Small intestine (tissue), 7 donors: ENCODE results near the gene MBOAT1. TPM values are rescaled to one million over a fixed set of nuclear protein-coding genes. Genes with fewer than 3 reads are reported as not detected.

Experiments used
- DNase-seq, 2 donors: peaks; one replicate each; pipeline versions ENCODE4 v3.0.0 to v3.0.0-alpha.2; 2013
- FAIRE-seq: peaks from 2 replicates; lab custom pipeline; 2012; peaks lifted over from hg19 to GRCh38; lab: Jason Lieb, UNC
- H3K27ac ChIP-seq, 3 donors: one replicate each; pipeline ENCODE4 v1.5.1; 2013; ENCODE audit warnings: low read length in 2 of 3, mild to moderate bottlenecking in 2 of 3, control low read depth in 1 of 3, inconsistent platforms in 1 of 3, low read depth in 1 of 3, moderate library complexity in 1 of 3
- H3K27me3 ChIP-seq, 3 donors: one replicate each; pipeline ENCODE4 v1.6.1; 2013; ENCODE audit warnings: low read length in 3 of 3, inconsistent platforms in 1 of 3; ENCODE audit not compliant: control insufficient read depth in 3 of 3, insufficient read depth in 3 of 3
- H3K36me3 ChIP-seq, 3 donors: one replicate each; pipeline ENCODE4 v1.6.1; 2013; ENCODE audit warnings: low read length in 3 of 3, inconsistent platforms in 1 of 3, low read depth in 1 of 3, mild to moderate bottlenecking in 1 of 3, moderate library complexity in 1 of 3; ENCODE audit not compliant: control insufficient read depth in 3 of 3, insufficient read depth in 2 of 3
- H3K4me1 ChIP-seq, 3 donors: one replicate each; pipeline ENCODE4 v1.6.1; 2013; ENCODE audit warnings: low read length in 2 of 3, inconsistent platforms in 1 of 3, low read depth in 1 of 3, mild to moderate bottlenecking in 1 of 3, moderate library complexity in 1 of 3; ENCODE audit not compliant: control insufficient read depth in 3 of 3, insufficient read depth in 2 of 3
- H3K4me3 ChIP-seq, 3 donors: one replicate each; pipeline ENCODE4 v1.5.1; 2013; ENCODE audit warnings: low read length in 3 of 3, control low read depth in 1 of 3, inconsistent platforms in 1 of 3, low read depth in 1 of 3, mild to moderate bottlenecking in 1 of 3, moderate library complexity in 1 of 3
- H3K9me3 ChIP-seq, 2 donors: one replicate each; pipeline ENCODE4 v1.6.1; 2013; ENCODE audit warnings: low read depth in 1 of 2, low read length in 1 of 2; ENCODE audit not compliant: control insufficient read depth in 2 of 2, insufficient read depth in 1 of 2
- WGBS, 3 donors: extraction: QIAGEN DNeasy Blood & Tissue Kit; methylation state at CpG; one replicate each; pipeline ENCODE4 v1.1.7; 2013; 5-methylcytosine and 5-hydroxymethylcytosine counted together
- polyA plus RNA-seq, 4 donors: library from polyadenylated mRNA; stranded (reverse) in 3 of 4; unstranded in 1 of 4; fragments of 200-250 nt in 3 of 4; fragments of 120-200 nt in 1 of 4; gene quantifications; one replicate each; pipeline versions ENCODE4 v1.2.1 to v1.2.3, GENCODE V29; 2013
- donor health status: healthy with polysubstance abuse.
- donor health status: control.
- donor health status: control.
- donor health status: Bipolar disorder and iron deficiency.
- donor health status: healthy.

The MBOAT1 gene
- polyA plus RNA-seq, 4 donors, result 1.1 to 31.1 (median 6.9) TPM

GRCh38 chr6:20128018-20128417 is 84.3 kb downstream of the MBOAT1 start:
- Histone ChIP-seq H3K27ac (no peak overlapping the region), H3K27me3 (no peaks in the 10 kb centered on the region), H3K36me3 (peaks cover 3 to 10% (median 5%) of the 10 kb centered on the region in 3 donors), H3K4me3 (no peak overlapping the region), H3K4me1 (peaks cover 0 to 8% (median 3%) of the 10 kb centered on the region in 3 donors), H3K9me3 (no peaks in the 10 kb centered on the region)
- no peak for DNase-seq
- 73 to 92% (median 91%) methylated on average over 3 of the region's 3 CpGs for WGBS, 3 donors
- FAIRE-seq, result no peak

DNA sequence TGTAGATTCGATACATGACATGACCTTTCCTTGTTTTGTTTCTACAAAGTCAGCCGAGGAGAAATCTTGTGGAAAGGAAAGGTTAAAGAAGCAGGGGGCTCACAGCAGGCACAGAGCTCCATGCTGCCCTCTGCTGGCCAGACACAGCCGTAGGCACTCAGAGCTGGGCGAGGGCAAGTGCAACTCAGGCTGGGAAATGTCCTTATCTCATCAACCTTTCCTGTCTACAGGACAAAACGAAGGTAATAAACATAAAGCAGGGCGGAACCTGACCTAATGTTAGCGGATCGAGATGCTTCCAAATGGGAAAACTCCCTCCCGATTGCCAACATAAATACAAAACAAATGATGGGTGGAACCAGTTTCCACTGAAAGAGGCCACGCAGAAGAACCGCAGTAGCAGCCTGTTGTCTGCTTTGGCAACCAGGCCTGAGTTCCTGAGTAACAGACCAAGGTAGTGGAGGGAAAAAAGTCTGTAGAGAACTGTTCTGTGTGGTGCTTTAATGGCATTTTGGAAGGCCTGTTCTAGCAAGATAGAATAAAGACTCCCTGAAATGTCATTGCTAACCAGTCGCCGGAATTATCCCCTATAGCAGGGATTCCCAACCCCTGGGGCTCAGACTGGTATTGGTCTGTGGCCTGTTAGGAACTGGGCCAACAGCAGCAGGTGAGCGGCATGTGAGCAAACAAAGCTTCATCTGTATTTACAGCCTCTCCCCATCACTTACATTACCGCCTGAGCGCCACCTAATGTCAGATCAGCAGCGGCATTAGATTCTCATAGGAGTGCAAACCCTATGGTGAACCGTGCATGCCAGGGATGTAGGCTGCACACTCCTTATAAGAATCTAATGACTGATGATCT is 85.2 kb downstream of the MBOAT1 start:
- DNase-seq, result peak; percentile 86 to 88
- H3K27me3 ChIP-seq, result no peaks in the 10 kb centered on the region
- peak overlapping the region; percentile 13 to 49 (median 26) for H3K27ac ChIP-seq
- FAIRE-seq, result no peak
- peaks cover 0 to 8% (median 3%) of the 10 kb centered on the region in 3 donors for H3K4me1 ChIP-seq
- H3K36me3 ChIP-seq, result peaks cover 3 to 13% (median 5%) of the 10 kb centered on the region in 3 donors
- H3K4me3 ChIP-seq, result no peak overlapping the region
- 8 to 40% (median 22%) methylated on average over 18 of the region's 18 CpGs for WGBS, 3 donors
- H3K9me3 ChIP-seq, result no peaks in the 10 kb centered on the region

GRCh38 chr6:20126102-20126752 is 86.0 kb downstream of the MBOAT1 start:
- Histone ChIP-seq H3K4me1 (peaks cover 0 to 8% (median 3%) of the 10 kb centered on the region in 3 donors), H3K36me3 (peaks cover 5 to 8% (median 6%) of the 10 kb centered on the region in 3 donors), H3K4me3 (no peak overlapping the region), H3K27ac (no peak overlapping the region), H3K27me3 (no peaks in the 10 kb centered on the region), H3K9me3 (no peaks in the 10 kb centered on the region)
- FAIRE-seq (no peak), DNase-seq (no peak)
- 63 to 76% (median 76%) methylated on average over 3 of the region's 3 CpGs for WGBS, 3 donors

DNA sequence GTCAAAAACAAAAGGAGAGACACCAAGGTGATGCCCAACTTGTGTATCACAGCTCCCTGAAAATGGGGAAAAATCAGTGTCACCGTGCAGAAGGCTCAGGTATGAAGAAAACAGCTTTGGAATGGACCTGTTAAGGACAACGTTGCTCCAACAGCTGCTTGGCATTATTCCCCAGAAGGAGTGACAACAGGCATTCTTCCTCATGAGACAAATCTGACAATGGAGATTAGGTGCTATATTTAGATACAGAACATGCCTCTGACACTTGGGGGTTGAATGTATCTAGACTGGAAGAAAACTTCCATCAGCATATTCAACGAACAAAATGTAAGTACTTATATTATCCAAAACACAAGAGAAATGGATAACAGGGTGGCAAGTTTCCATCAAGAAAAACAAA is 87.7 kb downstream of the MBOAT1 start:
- FAIRE-seq (no peak), DNase-seq (no peak)
- Histone ChIP-seq H3K27ac (no peak overlapping the region), H3K36me3 (peaks cover 5 to 14% (median 11%) of the 10 kb centered on the region in 3 donors), H3K9me3 (no peaks in the 10 kb centered on the region), H3K27me3 (no peaks in the 10 kb centered on the region), H3K4me1 (peaks cover 0 to 5% (median 3%) of the 10 kb centered on the region in 3 donors), H3K4me3 (no peak overlapping the region)
- 65 to 80% (median 79%) methylated on average over 3 of the region's 3 CpGs for WGBS, 3 donors

DNA sequence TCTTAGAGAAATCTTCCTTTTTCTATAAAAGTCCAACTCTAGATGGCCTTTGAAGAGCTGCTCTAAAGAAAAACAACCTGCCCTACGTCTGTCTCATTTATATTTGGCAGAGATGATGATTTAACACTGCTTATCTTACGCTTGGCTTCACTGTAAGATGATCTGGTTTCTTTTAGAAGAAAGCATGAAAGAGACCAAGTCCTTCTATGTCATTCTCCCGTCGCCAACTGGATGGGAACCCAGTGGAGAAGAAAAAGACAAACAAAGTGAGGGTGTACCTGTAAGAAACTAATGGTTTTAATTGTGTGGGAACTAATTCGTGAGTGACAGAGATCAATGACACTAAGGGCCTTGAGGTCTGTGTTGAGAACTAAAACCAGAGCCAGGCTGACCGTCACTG is 92.8 kb downstream of the MBOAT1 start:
- FAIRE-seq (no peak), DNase-seq (no peak)
- no peaks in the 10 kb centered on the region for H3K4me1 ChIP-seq
- H3K9me3 ChIP-seq, result no peaks in the 10 kb centered on the region
- 83 to 92% (median 88%) methylated on average over 6 of the region's 6 CpGs for WGBS, 3 donors
- H3K27me3 ChIP-seq, result no peaks in the 10 kb centered on the region
- H3K4me3 ChIP-seq, result no peak overlapping the region
- H3K27ac ChIP-seq, result no peak overlapping the region
- H3K36me3 ChIP-seq, result peaks cover 3 to 21% (median 14%) of the 10 kb centered on the region in 3 donors

DNA sequence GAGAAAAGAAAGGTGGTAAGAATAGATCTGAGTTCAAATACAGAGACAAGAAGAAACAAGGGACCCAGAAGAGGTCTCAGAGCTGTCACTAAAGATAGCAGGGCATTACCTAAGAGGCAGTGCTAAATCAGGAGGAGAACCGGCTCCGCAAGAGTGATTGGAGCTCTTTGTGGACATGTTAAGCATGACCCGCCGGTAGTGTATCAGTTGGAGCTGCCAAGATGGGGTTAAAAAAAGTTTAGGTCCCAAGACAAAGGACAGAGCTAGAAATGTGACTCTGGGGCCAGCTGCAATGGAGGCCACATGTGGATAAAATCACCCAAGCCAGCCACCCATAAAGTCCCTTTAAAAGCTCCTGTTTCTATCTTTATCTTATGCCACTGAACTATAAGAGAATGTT is 93.4 kb downstream of the MBOAT1 start:
- no peaks in the 10 kb centered on the region for H3K4me1 ChIP-seq
- H3K4me3 ChIP-seq, result no peak overlapping the region
- H3K9me3 ChIP-seq, result no peaks in the 10 kb centered on the region
- peaks cover under 1 to 23% (median 12%) of the 10 kb centered on the region in 3 donors for H3K36me3 ChIP-seq
- no peak overlapping the region for H3K27ac ChIP-seq
- no peak for DNase-seq
- no peaks in the 10 kb centered on the region for H3K27me3 ChIP-seq
- 89 to 97% (median 96%) methylated on average over 4 of the region's 4 CpGs for WGBS, 3 donors
- no peak for FAIRE-seq

DNA sequence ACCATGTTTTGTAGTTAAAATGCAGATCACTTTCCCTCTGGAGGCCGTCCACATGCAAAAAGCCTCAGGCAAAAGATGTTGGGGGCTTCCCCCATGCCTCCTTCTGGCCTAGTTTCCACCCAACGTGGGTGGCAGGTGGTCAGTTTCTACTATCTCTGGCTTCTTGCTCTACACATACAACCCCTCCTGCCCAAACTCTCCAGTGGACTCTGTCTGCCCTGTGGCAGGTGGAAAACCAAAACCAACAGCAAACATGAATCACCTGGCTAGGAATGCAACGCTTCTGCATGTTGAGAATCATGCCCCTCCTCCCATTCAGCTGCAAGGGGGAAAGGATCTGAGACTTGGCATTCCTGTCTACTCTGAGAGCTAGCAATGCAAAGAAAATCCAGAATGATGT is 94.8 kb downstream of the MBOAT1 start:
- Histone ChIP-seq H3K27ac (no peak overlapping the region), H3K27me3 (no peaks in the 10 kb centered on the region), H3K4me3 (no peak overlapping the region), H3K9me3 (no peaks in the 10 kb centered on the region), H3K36me3 (peaks cover 3 to 21% (median 17%) of the 10 kb centered on the region in 3 donors), H3K4me1 (no peaks in the 10 kb centered on the region)
- FAIRE-seq (no peak), DNase-seq (no peak)
- WGBS, 3 donors, result 56 to 74% (median 64%) methylated on average over 3 of the region's 3 CpGs

DNA sequence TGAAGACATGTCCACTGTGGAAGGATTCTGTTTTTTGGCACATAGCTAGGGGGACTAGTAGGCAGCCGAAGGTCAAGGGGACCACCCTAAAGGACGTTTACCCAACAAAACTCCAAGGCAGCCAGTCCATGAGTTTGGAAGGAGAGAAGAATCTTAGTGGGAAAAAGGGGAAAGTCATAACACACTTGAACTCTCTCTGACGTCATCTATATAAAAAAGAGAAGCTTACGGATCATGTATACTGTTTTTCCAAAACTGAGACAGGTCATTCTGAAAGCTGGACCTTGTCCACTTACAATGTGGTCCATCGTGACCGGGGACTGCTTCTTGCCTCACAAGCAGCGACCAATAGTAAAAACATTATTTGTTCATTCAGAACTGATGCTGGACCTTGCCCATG is 95.5 kb downstream of the MBOAT1 start:
- no peaks in the 10 kb centered on the region for H3K4me1 ChIP-seq
- 84 to 90% (median 87%) methylated on average over 7 of the region's 7 CpGs for WGBS, 3 donors
- H3K36me3 ChIP-seq, result peaks cover 3 to 21% (median 21%) of the 10 kb centered on the region in 3 donors
- no peaks in the 10 kb centered on the region for H3K27me3 ChIP-seq
- H3K9me3 ChIP-seq, result no peaks in the 10 kb centered on the region
- FAIRE-seq (no peak), DNase-seq (no peak)
- H3K4me3 ChIP-seq, result no peak overlapping the region
- no peak overlapping the region for H3K27ac ChIP-seq
